H1 (cell line): ENCODE results near the gene ARHGEF19. TPM values are rescaled to one million over a fixed set of nuclear protein-coding genes. Genes with fewer than 3 reads are reported as not detected.
A peak's percentile ranks its signal among the peaks of the same experiment; 100 is the strongest.

Experiments
- CTCF ChIA-PET: fragments of 300-600 bp; sonication (Branson Sonifier 250); formaldehyde crosslinking; loops from one replicate; lab custom pipeline; 2021; ENCODE audit not compliant: partially characterized antibody; lab: Charles Lee
- POLR2A ChIA-PET: fragments of 300-600 bp; sonication (Branson Sonifier 250); formaldehyde crosslinking; loops from one replicate; lab custom pipeline; 2021; ENCODE audit warnings: inconsistent platforms; ENCODE audit not compliant: partially characterized antibody; lab: Charles Lee
- DNase-seq, 2 experiments: peaks; one replicate each; pipeline versions ENCODE4 v3.0.0 to v3.0.0-alpha.2; 2010 to 2022; ENCODE audit warnings: low spot score in 2 of 2, low read depth in 1 of 2, mixed read lengths in 1 of 2
- FAIRE-seq: peaks from 2 replicates; lab custom pipeline; 2011; peaks lifted over from hg19 to GRCh38; lab: Jason Lieb, UNC
- H2AFZ ChIP-seq: 2 replicates; pipeline ENCODE4 v1.8.1; 2012; ENCODE audit warnings: low read length, inconsistent platforms
- H2AK5ac ChIP-seq: 2 replicates; pipeline ENCODE4 v1.6.1; 2013; ENCODE audit warnings: low read depth, low read length
- H2BK120ac ChIP-seq: replicated peaks from 2 replicates; pipeline ENCODE3; 2013; ENCODE audit warnings: low read depth, low read length, inconsistent platforms
- H2BK12ac ChIP-seq: 2 replicates; pipeline ENCODE4 v1.6.1; 2013; ENCODE audit warnings: low read depth, low read length
- H2BK15ac ChIP-seq: 2 replicates; pipeline ENCODE4 v1.6.1; 2013; ENCODE audit warnings: low read length
- H2BK20ac ChIP-seq: 2 replicates; pipeline ENCODE4 v1.6.1; 2013; ENCODE audit warnings: low read length
- H2BK5ac ChIP-seq: 2 replicates; pipeline ENCODE4 v1.6.1; 2013; ENCODE audit warnings: low read depth, low read length
- H3K14ac ChIP-seq: 2 replicates; pipeline ENCODE4 v1.6.1; 2013; ENCODE audit warnings: inconsistent platforms; ENCODE audit not compliant: insufficient read length
- H3K18ac ChIP-seq: 2 replicates; pipeline ENCODE4 v1.6.1; 2013; ENCODE audit warnings: low read length; ENCODE audit errors: extremely low read depth
- H3K23ac ChIP-seq: 2 replicates; pipeline ENCODE4 v1.6.1; 2013; ENCODE audit warnings: inconsistent platforms; ENCODE audit not compliant: insufficient read length
- H3K23me2 ChIP-seq: 2 replicates; pipeline ENCODE4 v1.6.1; 2013; ENCODE audit warnings: low read depth, low read length
- H3K27ac ChIP-seq: 2 replicates; pipeline ENCODE4 v1.6.1; 2011; ENCODE audit warnings: low read depth, low read length, inconsistent platforms
- H3K27me3 ChIP-seq, 4 experiments: replicated peaks in 1 of 4; 1 replicate in 1 of 4; 2 replicates in 3 of 4; pipeline versions ENCODE4 v1.6.1 to v1.8.1; 2011 to 2013; ENCODE audit warnings: low read length in 3 of 4, mild to moderate bottlenecking in 3 of 4, inconsistent platforms in 2 of 4, mixed read lengths in 2 of 4, moderate library complexity in 1 of 4; ENCODE audit not compliant: control insufficient read depth in 3 of 4, insufficient read depth in 3 of 4; ENCODE audit errors: extremely low read depth in 1 of 4
- H3K36me3 ChIP-seq, 4 experiments: 2 replicates each; pipeline versions ENCODE4 v1.6.1 to v1.8.1; 2011 to 2013; ENCODE audit warnings: mild to moderate bottlenecking in 4 of 4, low read length in 3 of 4, moderate library complexity in 2 of 4, control low read depth in 1 of 4, inconsistent platforms in 1 of 4; ENCODE audit not compliant: insufficient read depth in 4 of 4, control insufficient read depth in 2 of 4
- H3K4ac ChIP-seq: replicated peaks from 2 replicates; pipeline ENCODE3; 2013; ENCODE audit warnings: low read length, low read depth, mixed read lengths, inconsistent platforms; ENCODE audit not compliant: insufficient read length
- H3K4me1 ChIP-seq, 4 experiments: replicated peaks in 1 of 4; 1 replicate in 1 of 4; 2 replicates in 3 of 4; pipeline versions ENCODE4 v1.6.1 to v1.8.1; 2011 to 2013; ENCODE audit warnings: low read length in 3 of 4, inconsistent platforms in 2 of 4, mixed read lengths in 1 of 4; ENCODE audit not compliant: insufficient read depth in 4 of 4, control insufficient read depth in 3 of 4
- H3K4me2 ChIP-seq, 2 experiments: 2 replicates each; pipeline versions ENCODE4 v1.6.1 to v1.8.1; 2011 to 2013; ENCODE audit warnings: low read depth in 2 of 2, low read length in 2 of 2, control low read depth in 1 of 2, inconsistent platforms in 1 of 2, mild to moderate bottlenecking in 1 of 2; ENCODE audit not compliant: insufficient read depth in 1 of 2
- H3K4me3 ChIP-seq, 4 experiments: fragments of 200-600, 300-600 bp in 1 of 4; sonication (generic), shearing (Covaris generic), sonication (Bioruptor Twin) in 1 of 4; 2 replicates each; pipeline versions ENCODE4 v1.5.1 to v1.8.1; 2011 to 2016; ENCODE audit warnings: low read length in 4 of 4, low read depth in 3 of 4, control low read depth in 2 of 4, inconsistent platforms in 2 of 4, mild to moderate bottlenecking in 2 of 4, mixed read lengths in 1 of 4, moderate library complexity in 1 of 4; ENCODE audit not compliant: insufficient read depth in 2 of 4; ENCODE audit errors: extremely low read depth in 1 of 4
- H3K56ac ChIP-seq: replicated peaks from 2 replicates; pipeline ENCODE3; 2013; ENCODE audit warnings: low read depth, mild to moderate bottlenecking, mixed read lengths, low read length, inconsistent platforms; ENCODE audit not compliant: insufficient read length
- H3K79me1 ChIP-seq: 2 replicates; pipeline ENCODE4 v1.6.1; 2013; ENCODE audit warnings: low read depth, low read length, control low read depth
- H3K79me2 ChIP-seq, 2 experiments: 2 replicates each; pipeline versions ENCODE4 v1.6.1 to v1.8.1; 2012 to 2013; ENCODE audit warnings: low read length in 2 of 2, mild to moderate bottlenecking in 2 of 2, inconsistent platforms in 1 of 2; ENCODE audit not compliant: insufficient read depth in 2 of 2, control insufficient read depth in 1 of 2
- H3K9ac ChIP-seq, 4 experiments: replicated peaks in 1 of 4; 1 replicate in 1 of 4; 2 replicates in 3 of 4; pipeline versions ENCODE4 v1.6.1 to v1.8.1; 2011 to 2013; ENCODE audit warnings: low read depth in 3 of 4, low read length in 3 of 4, control low read depth in 2 of 4, mild to moderate bottlenecking in 2 of 4, moderate library complexity in 2 of 4, inconsistent platforms in 1 of 4; ENCODE audit errors: extremely low read depth in 1 of 4
- H3K9me3 ChIP-seq, 2 experiments: 2 replicates each; pipeline versions ENCODE4 v1.6.1 to v1.8.1; 2012 to 2013; ENCODE audit warnings: mild to moderate bottlenecking in 2 of 2, moderate library complexity in 2 of 2, control low read depth in 1 of 2, inconsistent platforms in 1 of 2, low read depth in 1 of 2, low read length in 1 of 2, mixed read lengths in 1 of 2; ENCODE audit not compliant: insufficient read depth in 2 of 2
- H4K20me1 ChIP-seq, 2 experiments: replicated peaks in 1 of 2; 2 replicates each; pipeline versions ENCODE3 to v1.8.1; 2011 to 2013; ENCODE audit warnings: inconsistent platforms in 2 of 2, low read length in 2 of 2, mild to moderate bottlenecking in 1 of 2; ENCODE audit not compliant: insufficient read depth in 2 of 2, control insufficient read depth in 1 of 2
- H4K5ac ChIP-seq: 2 replicates; pipeline ENCODE4 v1.6.1; 2013; ENCODE audit warnings: low read length, low read depth, mixed read lengths, inconsistent platforms; ENCODE audit not compliant: insufficient read length
- H4K8ac ChIP-seq: 2 replicates; pipeline ENCODE4 v1.8.0; 2013; ENCODE audit warnings: mild to moderate bottlenecking, moderate library complexity, low read length, inconsistent platforms; ENCODE audit not compliant: insufficient read depth; ENCODE audit errors: extremely low read depth
- H4K91ac ChIP-seq: replicated peaks from 2 replicates; pipeline ENCODE3; 2013; ENCODE audit warnings: low read length, mixed read lengths, inconsistent platforms; ENCODE audit not compliant: insufficient read length
- ASH2L ChIP-seq: fragments of 200-600, 300-600 bp; sonication (generic); IDR thresholded peaks from one replicate; pipeline ENCODE4 v1.7.1; 2017; ENCODE audit warnings: low read length
- BCL11A ChIP-seq, 2 experiments: IDR thresholded peaks; one replicate each; pipeline ENCODE4 v1.6.1; 2011; ENCODE audit warnings: low read depth in 2 of 2, low read length in 2 of 2, mild to moderate bottlenecking in 2 of 2
- BRCA1 ChIP-seq: IDR thresholded peaks from 2 replicates; pipeline ENCODE4 v1.6.1; 2012; ENCODE audit warnings: low read depth, low read length, improper control_type of control experiment
- EZH2 ChIP-seq: fragments of 200-600 bp; sonication (generic); IDR thresholded peaks from 2 replicates; pipeline ENCODE4 v1.7.1; 2012; ENCODE audit warnings: low read depth, mild to moderate bottlenecking, moderate library complexity, low read length, inconsistent platforms; ENCODE audit not compliant: severe bottlenecking
- KDM4A ChIP-seq: IDR thresholded peaks from one replicate; pipeline ENCODE4 v1.7.1; 2012; ENCODE audit warnings: low read depth, mild to moderate bottlenecking, moderate library complexity, low read length, inconsistent platforms; ENCODE audit not compliant: severe bottlenecking
- MAFK ChIP-seq: IDR thresholded peaks from 2 replicates; pipeline ENCODE4 v1.6.1; 2012; ENCODE audit warnings: low read depth, mild to moderate bottlenecking, improper control_type of control experiment, low read length
- NRF1 ChIP-seq: IDR thresholded peaks from 2 replicates; pipeline ENCODE4 v1.6.1; 2011; ENCODE audit warnings: mild to moderate bottlenecking, low read depth, low read length, improper control_type of control experiment
- POLR2A ChIP-seq, 2 experiments: IDR thresholded peaks; 1 replicate in 1 of 2; 2 replicates in 1 of 2; pipeline ENCODE4 v1.6.1; 2011; ENCODE audit warnings: low read depth in 2 of 2, low read length in 2 of 2, mild to moderate bottlenecking in 2 of 2; ENCODE audit errors: control extremely low read depth in 1 of 2
- RAD21 ChIP-seq, 2 experiments: IDR thresholded peaks in 1 of 2; conservative IDR thresholded peaks in 1 of 2; 2 replicates each; pipeline ENCODE4 v1.6.1; 2011; ENCODE audit warnings: low read depth in 2 of 2, low read length in 2 of 2, improper control_type of control experiment in 1 of 2, inconsistent platforms in 1 of 2, mild to moderate bottlenecking in 1 of 2, moderate library complexity in 1 of 2
- SP4 ChIP-seq: IDR thresholded peaks from 2 replicates; pipeline ENCODE4 v1.6.1; 2012; ENCODE audit warnings: low read length, inconsistent platforms
- TAF7 ChIP-seq: optimal IDR thresholded peaks from 2 replicates; pipeline ENCODE3; 2011; ENCODE audit warnings: low read depth, mild to moderate bottlenecking, inconsistent platforms, low read length, moderate library complexity, borderline replicate concordance
- TCF12 ChIP-seq: IDR thresholded peaks from 2 replicates; pipeline ENCODE4 v1.6.1; 2011; ENCODE audit warnings: low read depth, mild to moderate bottlenecking, low read length
- WGBS, 2 experiments: shearing (Covaris generic) in 1 of 2; methylation state at CpG; one replicate each; pipeline versions ENCODE4 v1.1.6 to v1.1.7; 2013 to 2015; ENCODE audit warnings: low lambda C conversion rate in 2 of 2, mixed read lengths in 2 of 2, inconsistent platforms in 1 of 2, low coverage in 1 of 2, missing lambda C conversion rate in 1 of 2; ENCODE audit not compliant: insufficient replicate concordance in 2 of 2, insufficient coverage in 1 of 2, insufficient read length in 1 of 2; ENCODE audit errors: extremely low coverage in 1 of 2, missing lambda C conversion rate in 1 of 2; 5-methylcytosine and 5-hydroxymethylcytosine counted together
- polyA plus RNA-seq, 7 experiments: library from polyadenylated mRNA; depleted of rRNA in 3 of 7; stranded (reverse) in 5 of 7; unstranded in 2 of 7; fragments of >200 nt in 5 of 7; fragments of 200-250 nt in 2 of 7; gene quantifications; 1 replicate in 5 of 7; 2 replicates in 1 of 7; 4 replicates in 1 of 7; pipeline versions ENCODE4 v1.2.1 to v1.2.3, GENCODE V29; 2011 to 2013; ENCODE audit warnings: missing spikeins in 2 of 7, mixed read lengths in 2 of 7
- total RNA-seq: library from RNA; stranded (reverse); fragmentation: NEBNext Ultra II Directional; extraction: Animal tissue kit (Norgen Biotek cat#: 25700); gene quantifications from 2 replicates; pipeline ENCODE4 v1.2.1, GENCODE V29; 2021

The ARHGEF19 gene
- total and polyA plus RNA-seq, 2 of the 8 experiments (the other 6 are each of a cell fraction or from before 2014, with no cell fraction given), result 47.5 to 56.4 TPM

- Histone ChIP-seq H2BK12ac (peak overlapping the region; percentile 98; the same call in 1 of the 2 replicates), H3K36me3 (no peaks in the 10 kb centered on the region), H2BK15ac (peak overlapping the region; percentile 92; the same call in 1 of the 2 replicates), H3K9me3 (no peaks in the 10 kb centered on the region), H2BK5ac (peak overlapping the region; percentile 83), H3K4me1 (peaks cover 4 to 11% (median 8%) of the 10 kb centered on the region in 4 experiments; a peak in 6 of 7 replicates), H4K91ac (peak overlapping the region; percentile 41), H3K27ac (0 out of 2 replicates have a peak overlapping the region, but pooled peaks have one; percentile 15), H4K8ac (peak overlapping the region; percentile 31; the same call in 1 of the 2 replicates), H3K14ac (no peak overlapping the region), H3K23ac (no peak overlapping the region), H2AFZ (no peak overlapping the region; the same call in 1 of the 2 replicates), H3K79me1 (no peaks in the 10 kb centered on the region), H3K18ac (peak overlapping the region; percentile 32; the same call in 1 of the 2 replicates), H4K20me1 (no peaks in the 10 kb centered on the region), H3K4me3 (no peak overlapping the region), H3K56ac (no peak overlapping the region), H3K79me2 (no peaks in the 10 kb centered on the region), H3K9ac (no peak overlapping the region), H3K4ac (no peak overlapping the region), H2BK20ac (peak overlapping the region; percentile 99; the same call in 1 of the 2 replicates), H3K4me2 (no peak overlapping the region), H3K23me2 (no peaks in the 10 kb centered on the region), H2AK5ac (peak overlapping the region; percentile 58; the same call in 1 of the 2 replicates), H3K27me3 (no peaks in the 10 kb centered on the region; a peak in 1 of 7 replicates), H4K5ac (no peak overlapping the region), H2BK120ac (no peak overlapping the region)
- no peak for FAIRE-seq
- no peak for DNase-seq
- 88% methylated on average over 10 of the region's 10 CpGs; no CpG with 5 or more reads in 1 of the 2 experiments for WGBS, 2 experiments
- POLR2A ChIA-PET, result interaction anchor here (0.6 to 1.7 kb wide), 3 partner anchors 33 to 151 kb away, joined by 3 to 4 read pairs (median 4); partner anchors contain the start of gene FAM131C
- CTCF ChIA-PET, result interaction anchor here (0.6 to 17.1 kb wide), 8 partner anchors 16 to 130 kb away, joined by 3 to 569 read pairs (median 4); partner anchors contain the start of gene FAM131C
- TF ChIP-seq SP4, result no peak
- TF ChIP-seq BCL11A (IDR thresholded peaks at IDR 0.05; ENCODE audit: low read depth in 2 of 2, low read length in 2 of 2), result no peak
- TF ChIP-seq EZH2, result no peak
- TF ChIP-seq RAD21 (IDR thresholded peaks at IDR 0.05 in 1 of 2, conservative IDR thresholded peaks at IDR 0.05 in 1 of 2; ENCODE audit: low read depth in 2 of 2, low read length in 2 of 2), result no peak
- no peak for TF ChIP-seq MAFK
- TF ChIP-seq BRCA1, result no peak
- TF ChIP-seq ASH2L, result no peak
- no peak for TF ChIP-seq KDM4A
- TF ChIP-seq NRF1, result no peak
- TF ChIP-seq TAF7, result no peak
- TF ChIP-seq POLR2A (IDR thresholded peaks at IDR 0.05; ENCODE audit: control extremely low read depth in 1 of 2, low read depth in 2 of 2, low read length in 2 of 2), result no peak
- TF ChIP-seq TCF12, result no peak
Measured at GRCh38 chr1:16184557-16185303, 27.7 kb downstream of the ARHGEF19 start.
